H1 (cell line): ENCODE data around the gene TRABD2A. TPM values are rescaled to one million over a fixed set of nuclear protein-coding genes. Genes with fewer than 3 reads are reported as not detected.

Experiments used
- CTCF ChIA-PET: fragments of 300-600 bp; sonication (Branson Sonifier 250); formaldehyde crosslinking; loops from one replicate; lab custom pipeline; 2021; ENCODE audit not compliant: partially characterized antibody; lab: Charles Lee
- POLR2A ChIA-PET: fragments of 300-600 bp; sonication (Branson Sonifier 250); formaldehyde crosslinking; loops from one replicate; lab custom pipeline; 2021; ENCODE audit warnings: inconsistent platforms; ENCODE audit not compliant: partially characterized antibody; lab: Charles Lee
- DNase-seq, 2 experiments: peaks; one replicate each; pipeline versions ENCODE4 v3.0.0 to v3.0.0-alpha.2; 2010 to 2022; ENCODE audit warnings: low spot score in 2 of 2, low read depth in 1 of 2, mixed read lengths in 1 of 2
- FAIRE-seq: peaks from 2 replicates; lab custom pipeline; 2011; peaks lifted over from hg19 to GRCh38; lab: Jason Lieb, UNC
- H2AFZ ChIP-seq: 2 replicates; pipeline ENCODE4 v1.8.1; 2012; ENCODE audit warnings: low read length, inconsistent platforms
- H2AK5ac ChIP-seq: 2 replicates; pipeline ENCODE4 v1.6.1; 2013; ENCODE audit warnings: low read depth, low read length
- H2BK120ac ChIP-seq: replicated peaks from 2 replicates; pipeline ENCODE3; 2013; ENCODE audit warnings: low read depth, low read length, inconsistent platforms
- H2BK12ac ChIP-seq: 2 replicates; pipeline ENCODE4 v1.6.1; 2013; ENCODE audit warnings: low read depth, low read length
- H2BK15ac ChIP-seq: 2 replicates; pipeline ENCODE4 v1.6.1; 2013; ENCODE audit warnings: low read length
- H2BK20ac ChIP-seq: 2 replicates; pipeline ENCODE4 v1.6.1; 2013; ENCODE audit warnings: low read length
- H2BK5ac ChIP-seq: 2 replicates; pipeline ENCODE4 v1.6.1; 2013; ENCODE audit warnings: low read depth, low read length
- H3K14ac ChIP-seq: 2 replicates; pipeline ENCODE4 v1.6.1; 2013; ENCODE audit warnings: inconsistent platforms; ENCODE audit not compliant: insufficient read length
- H3K18ac ChIP-seq: 2 replicates; pipeline ENCODE4 v1.6.1; 2013; ENCODE audit warnings: low read length; ENCODE audit errors: extremely low read depth
- H3K23ac ChIP-seq: 2 replicates; pipeline ENCODE4 v1.6.1; 2013; ENCODE audit warnings: inconsistent platforms; ENCODE audit not compliant: insufficient read length
- H3K23me2 ChIP-seq: 2 replicates; pipeline ENCODE4 v1.6.1; 2013; ENCODE audit warnings: low read depth, low read length
- H3K27ac ChIP-seq: 2 replicates; pipeline ENCODE4 v1.6.1; 2011; ENCODE audit warnings: low read depth, low read length, inconsistent platforms
- H3K27me3 ChIP-seq, 4 experiments: replicated peaks in 1 of 4; 1 replicate in 1 of 4; 2 replicates in 3 of 4; pipeline versions ENCODE4 v1.6.1 to v1.8.1; 2011 to 2013; ENCODE audit warnings: low read length in 3 of 4, mild to moderate bottlenecking in 3 of 4, inconsistent platforms in 2 of 4, mixed read lengths in 2 of 4, moderate library complexity in 1 of 4; ENCODE audit not compliant: control insufficient read depth in 3 of 4, insufficient read depth in 3 of 4; ENCODE audit errors: extremely low read depth in 1 of 4
- H3K36me3 ChIP-seq, 4 experiments: 2 replicates each; pipeline versions ENCODE4 v1.6.1 to v1.8.1; 2011 to 2013; ENCODE audit warnings: mild to moderate bottlenecking in 4 of 4, low read length in 3 of 4, moderate library complexity in 2 of 4, control low read depth in 1 of 4, inconsistent platforms in 1 of 4; ENCODE audit not compliant: insufficient read depth in 4 of 4, control insufficient read depth in 2 of 4
- H3K4ac ChIP-seq: replicated peaks from 2 replicates; pipeline ENCODE3; 2013; ENCODE audit warnings: low read length, low read depth, mixed read lengths, inconsistent platforms; ENCODE audit not compliant: insufficient read length
- H3K4me1 ChIP-seq, 4 experiments: replicated peaks in 1 of 4; 1 replicate in 1 of 4; 2 replicates in 3 of 4; pipeline versions ENCODE4 v1.6.1 to v1.8.1; 2011 to 2013; ENCODE audit warnings: low read length in 3 of 4, inconsistent platforms in 2 of 4, mixed read lengths in 1 of 4; ENCODE audit not compliant: insufficient read depth in 4 of 4, control insufficient read depth in 3 of 4
- H3K4me2 ChIP-seq, 2 experiments: 2 replicates each; pipeline versions ENCODE4 v1.6.1 to v1.8.1; 2011 to 2013; ENCODE audit warnings: low read depth in 2 of 2, low read length in 2 of 2, control low read depth in 1 of 2, inconsistent platforms in 1 of 2, mild to moderate bottlenecking in 1 of 2; ENCODE audit not compliant: insufficient read depth in 1 of 2
- H3K4me3 ChIP-seq, 4 experiments: fragments of 200-600, 300-600 bp in 1 of 4; sonication (generic), shearing (Covaris generic), sonication (Bioruptor Twin) in 1 of 4; 2 replicates each; pipeline versions ENCODE4 v1.5.1 to v1.8.1; 2011 to 2016; ENCODE audit warnings: low read length in 4 of 4, low read depth in 3 of 4, control low read depth in 2 of 4, inconsistent platforms in 2 of 4, mild to moderate bottlenecking in 2 of 4, mixed read lengths in 1 of 4, moderate library complexity in 1 of 4; ENCODE audit not compliant: insufficient read depth in 2 of 4; ENCODE audit errors: extremely low read depth in 1 of 4
- H3K56ac ChIP-seq: replicated peaks from 2 replicates; pipeline ENCODE3; 2013; ENCODE audit warnings: low read depth, mild to moderate bottlenecking, mixed read lengths, low read length, inconsistent platforms; ENCODE audit not compliant: insufficient read length
- H3K79me1 ChIP-seq: 2 replicates; pipeline ENCODE4 v1.6.1; 2013; ENCODE audit warnings: low read depth, low read length, control low read depth
- H3K79me2 ChIP-seq, 2 experiments: 2 replicates each; pipeline versions ENCODE4 v1.6.1 to v1.8.1; 2012 to 2013; ENCODE audit warnings: low read length in 2 of 2, mild to moderate bottlenecking in 2 of 2, inconsistent platforms in 1 of 2; ENCODE audit not compliant: insufficient read depth in 2 of 2, control insufficient read depth in 1 of 2
- H3K9ac ChIP-seq, 4 experiments: replicated peaks in 1 of 4; 1 replicate in 1 of 4; 2 replicates in 3 of 4; pipeline versions ENCODE4 v1.6.1 to v1.8.1; 2011 to 2013; ENCODE audit warnings: low read depth in 3 of 4, low read length in 3 of 4, control low read depth in 2 of 4, mild to moderate bottlenecking in 2 of 4, moderate library complexity in 2 of 4, inconsistent platforms in 1 of 4; ENCODE audit errors: extremely low read depth in 1 of 4
- H3K9me3 ChIP-seq, 2 experiments: 2 replicates each; pipeline versions ENCODE4 v1.6.1 to v1.8.1; 2012 to 2013; ENCODE audit warnings: mild to moderate bottlenecking in 2 of 2, moderate library complexity in 2 of 2, control low read depth in 1 of 2, inconsistent platforms in 1 of 2, low read depth in 1 of 2, low read length in 1 of 2, mixed read lengths in 1 of 2; ENCODE audit not compliant: insufficient read depth in 2 of 2
- H4K20me1 ChIP-seq, 2 experiments: replicated peaks in 1 of 2; 2 replicates each; pipeline versions ENCODE3 to v1.8.1; 2011 to 2013; ENCODE audit warnings: inconsistent platforms in 2 of 2, low read length in 2 of 2, mild to moderate bottlenecking in 1 of 2; ENCODE audit not compliant: insufficient read depth in 2 of 2, control insufficient read depth in 1 of 2
- H4K5ac ChIP-seq: 2 replicates; pipeline ENCODE4 v1.6.1; 2013; ENCODE audit warnings: low read length, low read depth, mixed read lengths, inconsistent platforms; ENCODE audit not compliant: insufficient read length
- H4K8ac ChIP-seq: 2 replicates; pipeline ENCODE4 v1.8.0; 2013; ENCODE audit warnings: mild to moderate bottlenecking, moderate library complexity, low read length, inconsistent platforms; ENCODE audit not compliant: insufficient read depth; ENCODE audit errors: extremely low read depth
- H4K91ac ChIP-seq: replicated peaks from 2 replicates; pipeline ENCODE3; 2013; ENCODE audit warnings: low read length, mixed read lengths, inconsistent platforms; ENCODE audit not compliant: insufficient read length
- KDM4A ChIP-seq: IDR thresholded peaks from one replicate; pipeline ENCODE4 v1.7.1; 2012; ENCODE audit warnings: low read depth, mild to moderate bottlenecking, moderate library complexity, low read length, inconsistent platforms; ENCODE audit not compliant: severe bottlenecking
- RAD21 ChIP-seq, 2 experiments: IDR thresholded peaks in 1 of 2; conservative IDR thresholded peaks in 1 of 2; 2 replicates each; pipeline ENCODE4 v1.6.1; 2011; ENCODE audit warnings: low read depth in 2 of 2, low read length in 2 of 2, improper control_type of control experiment in 1 of 2, inconsistent platforms in 1 of 2, mild to moderate bottlenecking in 1 of 2, moderate library complexity in 1 of 2
- WGBS, 2 experiments: shearing (Covaris generic) in 1 of 2; methylation state at CpG; one replicate each; pipeline versions ENCODE4 v1.1.6 to v1.1.7; 2013 to 2015; ENCODE audit warnings: low lambda C conversion rate in 2 of 2, mixed read lengths in 2 of 2, inconsistent platforms in 1 of 2, low coverage in 1 of 2, missing lambda C conversion rate in 1 of 2; ENCODE audit not compliant: insufficient replicate concordance in 2 of 2, insufficient coverage in 1 of 2, insufficient read length in 1 of 2; ENCODE audit errors: extremely low coverage in 1 of 2, missing lambda C conversion rate in 1 of 2; 5-methylcytosine and 5-hydroxymethylcytosine counted together
- polyA plus RNA-seq, 7 experiments: library from polyadenylated mRNA; depleted of rRNA in 3 of 7; stranded (reverse) in 5 of 7; unstranded in 2 of 7; fragments of >200 nt in 5 of 7; fragments of 200-250 nt in 2 of 7; gene quantifications; 1 replicate in 5 of 7; 2 replicates in 1 of 7; 4 replicates in 1 of 7; pipeline versions ENCODE4 v1.2.1 to v1.2.3, GENCODE V29; 2011 to 2013; ENCODE audit warnings: missing spikeins in 2 of 7, mixed read lengths in 2 of 7
- total RNA-seq: library from RNA; stranded (reverse); fragmentation: NEBNext Ultra II Directional; extraction: Animal tissue kit (Norgen Biotek cat#: 25700); gene quantifications from 2 replicates; pipeline ENCODE4 v1.2.1, GENCODE V29; 2021
- TF ChIP-seq, protein P1 (sequence below), 3 experiments: IDR thresholded peaks; 1 replicate in 2 of 3; 2 replicates in 1 of 3; pipeline versions ENCODE4 v1.5.1 to v1.6.1; 2011; ENCODE audit warnings: low read length in 3 of 3, mild to moderate bottlenecking in 3 of 3, inconsistent platforms in 2 of 3, low read depth in 1 of 3, moderate library complexity in 1 of 3; ENCODE audit not compliant: insufficient read depth in 1 of 3; ENCODE audit errors: control extremely low read depth in 1 of 3

The TRABD2A gene
- total and polyA plus RNA-seq, 2 of the 8 experiments (the other 6 are each of a cell fraction or from before 2014, with no cell fraction given) = 17.3 to 18.6 TPM

DNA sequence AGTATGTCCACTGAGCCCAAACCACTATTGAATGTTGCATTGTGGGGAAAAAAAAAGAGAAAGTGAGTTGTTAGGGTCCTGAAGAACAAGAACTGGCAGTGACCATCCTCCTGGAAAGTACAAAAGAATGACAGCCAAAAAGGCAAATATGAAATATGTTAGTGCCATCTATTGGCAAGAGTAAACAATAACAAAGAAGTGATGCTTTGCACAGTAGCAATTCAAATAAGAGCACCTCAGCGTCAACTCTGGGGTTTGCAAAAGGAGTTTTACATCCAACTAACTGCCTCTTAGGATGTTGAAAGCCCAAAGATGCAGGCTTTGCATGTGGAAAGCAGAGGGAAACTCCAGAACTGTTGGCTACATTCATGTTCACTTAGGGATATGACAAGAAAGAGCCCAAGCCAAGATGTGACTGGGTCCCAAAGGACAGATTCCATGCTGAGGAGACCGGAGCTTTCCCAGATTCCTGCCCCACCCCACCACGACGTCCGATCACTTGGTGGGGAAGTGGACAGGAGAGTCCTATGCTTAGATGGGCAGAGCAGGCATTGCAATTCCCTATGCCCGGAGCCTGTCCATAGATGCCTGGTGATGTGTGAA, 15.6 kb downstream of the TRABD2A start:
- H3K27ac ChIP-seq = no peak overlapping the region
- DNase-seq (no peak), FAIRE-seq (no peak)
- CTCF ChIA-PET = interaction anchor here (0.6 to 2.0 kb wide), 7 partner anchors 15 to 338 kb away, joined by 3 to 6 read pairs (median 4); partner anchors contain the start of gene TRABD2A
- H2AFZ ChIP-seq = no peak overlapping the region
- POLR2A ChIA-PET = no interaction called here
- H3K23me2 ChIP-seq = no peaks in the 10 kb centered on the region
- no peak overlapping the region for H3K4ac ChIP-seq
- no peak overlapping the region for H2AK5ac ChIP-seq
- H3K9me3 ChIP-seq = no peaks in the 10 kb centered on the region
- H4K5ac ChIP-seq = no peak overlapping the region
- no peak overlapping the region for H3K9ac ChIP-seq
- H3K4me1 ChIP-seq = peaks cover 0 to 6% (median 3%) of the 10 kb centered on the region in 4 experiments; a peak in 4 of 7 replicates
- no peak overlapping the region for H3K23ac ChIP-seq
- H3K4me3 ChIP-seq = no peak overlapping the region
- no peaks in the 10 kb centered on the region; a peak in 1 of 4 replicates for H3K79me2 ChIP-seq
- no peak overlapping the region for H2BK5ac ChIP-seq
- TF ChIP-seq RAD21 (IDR thresholded peaks at IDR 0.05 in 1 of 2, conservative IDR thresholded peaks at IDR 0.05 in 1 of 2; ENCODE audit: low read depth in 2 of 2, low read length in 2 of 2) (peak; percentile 27 to 31; a peak in 2 of 4 replicates), KDM4A (no peak)
- TF ChIP-seq, protein P1, sequence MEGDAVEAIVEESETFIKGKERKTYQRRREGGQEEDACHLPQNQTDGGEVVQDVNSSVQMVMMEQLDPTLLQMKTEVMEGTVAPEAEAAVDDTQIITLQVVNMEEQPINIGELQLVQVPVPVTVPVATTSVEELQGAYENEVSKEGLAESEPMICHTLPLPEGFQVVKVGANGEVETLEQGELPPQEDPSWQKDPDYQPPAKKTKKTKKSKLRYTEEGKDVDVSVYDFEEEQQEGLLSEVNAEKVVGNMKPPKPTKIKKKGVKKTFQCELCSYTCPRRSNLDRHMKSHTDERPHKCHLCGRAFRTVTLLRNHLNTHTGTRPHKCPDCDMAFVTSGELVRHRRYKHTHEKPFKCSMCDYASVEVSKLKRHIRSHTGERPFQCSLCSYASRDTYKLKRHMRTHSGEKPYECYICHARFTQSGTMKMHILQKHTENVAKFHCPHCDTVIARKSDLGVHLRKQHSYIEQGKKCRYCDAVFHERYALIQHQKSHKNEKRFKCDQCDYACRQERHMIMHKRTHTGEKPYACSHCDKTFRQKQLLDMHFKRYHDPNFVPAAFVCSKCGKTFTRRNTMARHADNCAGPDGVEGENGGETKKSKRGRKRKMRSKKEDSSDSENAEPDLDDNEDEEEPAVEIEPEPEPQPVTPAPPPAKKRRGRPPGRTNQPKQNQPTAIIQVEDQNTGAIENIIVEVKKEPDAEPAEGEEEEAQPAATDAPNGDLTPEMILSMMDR (IDR thresholded peaks at IDR 0.05; ENCODE audit: control extremely low read depth in 1 of 3, insufficient read depth in 1 of 3, low read depth in 1 of 3, low read length in 3 of 3) = peak in 1 of 3 experiments; percentile 7; a peak in 2 of 4 replicates
- H2BK120ac ChIP-seq = no peak overlapping the region
- WGBS, 2 experiments = 92% methylated on average over 6 of the region's 6 CpGs; no CpG with 5 or more reads in 1 of the 2 experiments
- H4K8ac ChIP-seq = no peak overlapping the region
- H3K79me1 ChIP-seq = no peaks in the 10 kb centered on the region; the same call in 1 of the 2 replicates
- no peak overlapping the region for H3K4me2 ChIP-seq
- no peak overlapping the region for H3K56ac ChIP-seq
- H4K20me1 ChIP-seq = no peaks in the 10 kb centered on the region
- no peak overlapping the region for H3K14ac ChIP-seq
- no peak overlapping the region for H3K18ac ChIP-seq
- no peaks in the 10 kb centered on the region for H3K36me3 ChIP-seq
- no peaks in the 10 kb centered on the region for H3K27me3 ChIP-seq
- no peak overlapping the region for H2BK15ac ChIP-seq
- H2BK12ac ChIP-seq = no peak overlapping the region
- no peak overlapping the region for H2BK20ac ChIP-seq
- H4K91ac ChIP-seq = no peak overlapping the region
